ENCODE results near the gene SCN7A.

The SCN7A gene

DNA sequence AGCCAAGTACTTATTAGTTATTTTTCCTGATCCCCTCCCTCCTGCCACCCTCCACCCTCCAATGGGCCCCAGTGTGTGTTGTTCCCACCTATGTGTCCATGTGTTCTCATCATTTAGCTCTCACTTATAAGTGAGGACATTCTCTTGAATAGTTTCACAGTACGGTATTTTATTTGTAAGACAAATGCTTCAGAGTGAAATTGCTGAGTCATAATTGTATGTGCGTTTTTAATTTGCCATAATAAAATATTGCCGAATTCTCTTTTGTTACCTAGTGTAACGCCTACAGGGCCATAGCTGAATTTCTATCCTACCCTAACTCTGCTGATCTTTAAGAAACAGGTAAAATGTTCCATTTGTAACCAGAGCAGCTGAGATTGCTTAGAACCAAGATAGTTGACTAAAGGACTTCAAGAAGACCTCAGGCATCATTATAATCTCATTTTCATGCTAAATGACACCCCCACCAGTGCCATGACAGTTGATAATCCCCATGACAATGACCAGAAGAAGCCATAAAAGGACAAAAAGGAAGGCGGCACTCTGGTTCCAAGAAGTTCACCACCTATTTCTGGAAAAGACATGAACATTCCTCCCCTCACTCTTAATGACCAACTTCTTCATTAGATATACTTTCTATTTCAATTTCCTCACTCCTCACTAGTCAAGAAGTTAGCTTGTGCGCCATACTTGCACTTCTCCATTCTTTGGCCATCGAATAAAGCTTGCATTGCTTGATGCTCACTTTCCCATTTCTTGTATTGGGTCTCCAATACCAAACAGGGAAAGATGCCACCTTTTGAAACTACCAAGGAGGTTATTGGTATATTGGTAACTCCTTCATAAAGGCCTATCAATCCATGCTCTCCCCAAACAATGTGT lies 136.7 kb downstream of the SCN7A start:
- Histone ChIP-seq H3K79me2 (ENCODE audit: low read length) (peaks cover 10% of the 10 kb centered on the region; the same call in 1 of the 2 replicates), H2AFZ (ENCODE audit: low read length) (no peak overlapping the region), H3K9me2 (replicated peaks; ENCODE audit: insufficient read depth, low read length) (no peaks in the 10 kb centered on the region), H3K4me3 (ENCODE audit: low read length) (no peak overlapping the region), H3F3A (ENCODE audit: insufficient read depth, low read length) (no peaks in the 10 kb centered on the region), H3K4me1 (ENCODE audit: low read length) (no peaks in the 10 kb centered on the region), H4K20me1 (ENCODE audit: insufficient read depth, low read length) (no peaks in the 10 kb centered on the region; the same call in 1 of the 2 replicates), H3K9me3 (replicated peaks; ENCODE audit: insufficient read depth, low read length) (no peaks in the 10 kb centered on the region), H3K36me3 (replicated peaks; ENCODE audit: insufficient read depth, low read length) (no peaks in the 10 kb centered on the region), H3K9ac (ENCODE audit: low read length) (no peak overlapping the region), H3K27ac (ENCODE audit: low read length) (no peak overlapping the region), H3K27me3 (replicated peaks; ENCODE audit: insufficient read depth, low read length) (no peaks in the 10 kb centered on the region), H3K4me2 (ENCODE audit: low read depth, low read length) (no peak overlapping the region)
- DNase-seq = no peak
- no peak for TF ChIP-seq EZH2 (optimal IDR thresholded peaks at IDR 0.05; ENCODE audit: low read depth, low read length)
- TF ChIP-seq, protein P1, sequence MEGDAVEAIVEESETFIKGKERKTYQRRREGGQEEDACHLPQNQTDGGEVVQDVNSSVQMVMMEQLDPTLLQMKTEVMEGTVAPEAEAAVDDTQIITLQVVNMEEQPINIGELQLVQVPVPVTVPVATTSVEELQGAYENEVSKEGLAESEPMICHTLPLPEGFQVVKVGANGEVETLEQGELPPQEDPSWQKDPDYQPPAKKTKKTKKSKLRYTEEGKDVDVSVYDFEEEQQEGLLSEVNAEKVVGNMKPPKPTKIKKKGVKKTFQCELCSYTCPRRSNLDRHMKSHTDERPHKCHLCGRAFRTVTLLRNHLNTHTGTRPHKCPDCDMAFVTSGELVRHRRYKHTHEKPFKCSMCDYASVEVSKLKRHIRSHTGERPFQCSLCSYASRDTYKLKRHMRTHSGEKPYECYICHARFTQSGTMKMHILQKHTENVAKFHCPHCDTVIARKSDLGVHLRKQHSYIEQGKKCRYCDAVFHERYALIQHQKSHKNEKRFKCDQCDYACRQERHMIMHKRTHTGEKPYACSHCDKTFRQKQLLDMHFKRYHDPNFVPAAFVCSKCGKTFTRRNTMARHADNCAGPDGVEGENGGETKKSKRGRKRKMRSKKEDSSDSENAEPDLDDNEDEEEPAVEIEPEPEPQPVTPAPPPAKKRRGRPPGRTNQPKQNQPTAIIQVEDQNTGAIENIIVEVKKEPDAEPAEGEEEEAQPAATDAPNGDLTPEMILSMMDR (IDR thresholded peaks at IDR 0.05; ENCODE audit: low read length) = no peak
- no peak for TF ChIP-seq EZH2phosphoT487 (IDR thresholded peaks at IDR 0.05; ENCODE audit: low read length)

Data from MM.1S (cell line).